GM12878 (cell line): Measurements from ENCODE around the gene TFR2. TPM values are rescaled to one million over a fixed set of nuclear protein-coding genes. Genes with fewer than 3 reads are reported as not detected.

Source experiments
- ATAC-seq: fragments of 200-7000 bp; cut with Tn5 transposase; 3 replicates; pipeline ENCODE4 v1.9.1; 2020; ENCODE audit warnings: mild to moderate bottlenecking, moderate library complexity
- Bru-seq: library from RNA; stranded (reverse); fragments of 400-500 nt; gene quantifications from one replicate; lab custom pipeline; 2021; lab: Mats Ljungman, UMichigan
- BruChase-seq, 2 experiments: library from RNA; stranded (reverse); fragments of 400-500 nt; gene quantifications; one replicate each; lab custom pipeline; 2021; lab: Mats Ljungman, UMichigan
- BruUV-seq: library from RNA; stranded (reverse); fragments of 400-500 nt; replicated peaks from 2 replicates; lab custom pipeline; 2021; lab: Mats Ljungman, UMichigan
- CTCF ChIA-PET: fragments of 300-600 bp; sonication (Branson Sonifier 250); formaldehyde crosslinking; extraction: SDS; loops from one replicate; lab custom pipeline; 2021; ENCODE audit warnings: inconsistent platforms; lab: Yijun Ruan, JAX
- POLR2A ChIA-PET: fragments of 350-600 bp; formaldehyde crosslinking; extraction: SDS; loops from one replicate; lab custom pipeline; 2021; ENCODE audit warnings: inconsistent platforms; lab: Charles Lee
- RAD21 ChIA-PET: fragments of 300-600 bp; sonication (Branson Sonifier 250); formaldehyde crosslinking; loops from one replicate; lab custom pipeline; 2023; ENCODE audit warnings: antibody characterized with exemption; ENCODE audit not compliant: unreplicated experiment; lab: Charles Lee
- SMC1A ChIA-PET: fragments of 300-600 bp; sonication (Branson Sonifier 250); formaldehyde crosslinking; loops from one replicate; lab custom pipeline; 2023; ENCODE audit not compliant: unreplicated experiment, uncharacterized antibody; lab: Charles Lee
- DNase-seq: peaks from one replicate; pipeline ENCODE4 v3.0.0-alpha.2; 2011; ENCODE audit warnings: low read depth, low spot score
- FAIRE-seq: peaks from 3 replicates; lab custom pipeline; 2011; peaks lifted over from hg19 to GRCh38; lab: Jason Lieb, UNC
- H2AFZ ChIP-seq: 2 replicates; pipeline ENCODE4 v1.6.0; 2011; ENCODE audit warnings: low read depth, low read length, control low read depth; ENCODE audit not compliant: control insufficient read depth
- H3K27ac ChIP-seq: 2 replicates; pipeline ENCODE4 v1.5.1; 2011; ENCODE audit warnings: control low read depth; ENCODE audit not compliant: control insufficient read depth, insufficient read depth
- H3K27me3 ChIP-seq, 2 experiments: replicated peaks in 1 of 2; 2 replicates each; pipeline versions ENCODE4 v1.6.0 to v1.6.1; 2011; ENCODE audit warnings: low read length in 1 of 2; ENCODE audit not compliant: control insufficient read depth in 2 of 2, insufficient read depth in 2 of 2
- H3K36me3 ChIP-seq, 2 experiments: 2 replicates each; pipeline ENCODE4 v1.5.1; 2011; ENCODE audit warnings: low read length in 1 of 2; ENCODE audit not compliant: control insufficient read depth in 2 of 2, insufficient read depth in 2 of 2
- H3K4me1 ChIP-seq: 2 replicates; pipeline ENCODE4 v1.6.1; 2011; ENCODE audit warnings: mild to moderate bottlenecking, low read length, moderate library complexity, mixed read lengths; ENCODE audit not compliant: control insufficient read depth, insufficient read depth
- H3K4me2 ChIP-seq: 2 replicates; pipeline ENCODE4 v1.6.0; 2011; ENCODE audit warnings: control low read depth; ENCODE audit not compliant: control insufficient read depth, insufficient read depth
- H3K4me3 ChIP-seq: fragments of 200-600 bp; sonication (generic); 2 replicates; pipeline ENCODE4 v1.5.1; 2016
- H3K79me2 ChIP-seq: 2 replicates; pipeline ENCODE4 v1.6.0; 2011; ENCODE audit warnings: low read length; ENCODE audit not compliant: control insufficient read depth, insufficient read depth
- H3K9ac ChIP-seq: 2 replicates; pipeline ENCODE4 v1.8.0; 2011; ENCODE audit warnings: low read length, control low read depth, mixed read lengths; ENCODE audit not compliant: control insufficient read depth, insufficient read depth
- H3K9me3 ChIP-seq: replicated peaks from 3 replicates; pipeline ENCODE4 v1.5.1; 2011; ENCODE audit warnings: mild to moderate bottlenecking, low read length; ENCODE audit not compliant: control insufficient read depth, insufficient read depth
- H4K20me1 ChIP-seq: 2 replicates; pipeline ENCODE4 v1.6.0; 2011; ENCODE audit not compliant: control insufficient read depth, insufficient read depth
- RELA ChIP-seq: fragments of 450-650 bp; IDR thresholded peaks from 2 replicates; pipeline ENCODE4 v1.8.0; 2014; ENCODE audit warnings: borderline replicate concordance; ENCODE audit not compliant: partially characterized antibody
- SKIL ChIP-seq: fragments of 450-650 bp; IDR thresholded peaks from 2 replicates; pipeline ENCODE4 v1.6.1; 2017; ENCODE audit warnings: mild to moderate bottlenecking, low read depth, inconsistent platforms; ENCODE audit not compliant: poor library complexity, severe bottlenecking
- WGBS: methylation state at CpG from one replicate; pipeline ENCODE4 v1.1.6; 2016; ENCODE audit warnings: low lambda C conversion rate; ENCODE audit not compliant: insufficient replicate concordance, insufficient coverage; ENCODE audit errors: missing lambda C conversion rate; 5-methylcytosine and 5-hydroxymethylcytosine counted together
- in situ Hi-C: fragments of 300-500 bp; cut with MboI; formaldehyde crosslinking; loops from 9 replicates; pipeline ENCODE4 v1.14.3; 2018; ENCODE audit warnings: mixed read lengths
- intact Hi-C: fragments of 100-400 bp; cut with micrococcal nuclease; formaldehyde crosslinking; loops from one replicate; pipeline ENCODE4 v1.14.2; 2022; ENCODE audit not compliant: unreplicated experiment
- long read RNA-seq, 2 experiments: library from polyadenylated mRNA; unstranded; transcript quantifications; one replicate each; pipeline ENCODE4 v2.0.0, GENCODE V29; 2019 to 2020
- polyA minus RNA-seq, 3 experiments: library from RNA; depleted of rRNA, polyadenylated mRNA; stranded (reverse); fragments of >200 nt; gene quantifications; 2 replicates each; pipeline ENCODE4 v1.2.3, GENCODE V29; 2011
- polyA plus RNA-seq, 11 experiments: library from polyadenylated mRNA; depleted of rRNA in 4 of 11; unstranded in 6 of 11; stranded (reverse) in 5 of 11; fragments of >200 nt; fragmentation: Nextera tagmentation in 4 of 11; fragmentation: Illumina TruSeq in 1 of 11; extraction: Ambion mirVana in 4 of 11; extraction: Trizol in 1 of 11; gene quantifications; 1 replicate in 1 of 11; 2 replicates in 10 of 11; pipeline versions ENCODE4 v1.2.1 to v1.2.3, GENCODE V29; 2011 to 2016; ENCODE audit warnings: inconsistent platforms in 2 of 11, missing spikeins in 2 of 11, low read depth in 1 of 11
- total RNA-seq, 4 experiments: library from RNA; depleted of rRNA in 3 of 4; stranded (reverse); fragments of >200 nt in 3 of 4; fragmentation: Illumina TruSeq in 1 of 4; extraction: Trizol in 1 of 4; gene quantifications; 2 replicates each; pipeline versions ENCODE4 v1.2.1 to v1.2.3, GENCODE V29; 2013 to 2021

Gene TFR2
- total RNA-seq (2013; cell fraction: nucleolus; rRNA removed), result 1.1 and 1.5 TPM in 2 replicates
- 2.3 and 2.9 TPM in 2 replicates for total RNA-seq (2014; rRNA removed)
- total RNA-seq (2014; rRNA removed; fragmentation: Illumina TruSeq; extraction: Trizol), result 0.67 and 0.69 TPM in 2 replicates
- total RNA-seq (2021), result 4.2 and 7.2 TPM in 2 replicates
- polyA plus RNA-seq (2011; ENCODE audit: low read depth), result 2.8 TPM
- polyA plus RNA-seq (2011; rRNA removed), result 0.07 and 0.30 TPM in 2 replicates
- 0.21 and 0.35 TPM in 2 replicates for polyA plus RNA-seq (2011; cell fraction: cytosol; rRNA removed)
- polyA plus RNA-seq (2011; cell fraction: nucleus; rRNA removed), result 1.5 and 1.8 TPM in 2 replicates
- polyA plus RNA-seq (2012), result 2.8 and 3.4 TPM in 2 replicates
- 0.90 and 1.5 TPM in 2 replicates for polyA plus RNA-seq (2014; fragmentation: Illumina TruSeq; extraction: Trizol)
- polyA plus RNA-seq (2014; fragmentation: Nextera tagmentation; extraction: Ambion mirVana), result under 1 TPM; 0.32 to 0.33 TPM
- 3.3 and 4.7 TPM in 2 replicates for polyA plus RNA-seq (2014; rRNA removed)
- polyA plus RNA-seq (2016; fragmentation: Nextera tagmentation; extraction: Ambion mirVana), result 1 to 10 TPM; 2.2 to 2.8 TPM
- 0.66 TPM in 1 of 2 replicates, not detected in the other for polyA minus RNA-seq (2011; rRNA and poly(A)+ RNA removed)
- not detected in 2 replicates for polyA minus RNA-seq (2011; cell fraction: cytosol; rRNA and poly(A)+ RNA removed)
- 0.10 and 0.24 TPM in 2 replicates for polyA minus RNA-seq (2011; cell fraction: nucleus; rRNA and poly(A)+ RNA removed)
- Bru-seq, nascent RNA, result percentile 30 among the genes with signal in this experiment
- percentile 29 among the genes with signal in this experiment for BruChase-seq, experiment 1, labeled RNA remaining after a 6-hour chase
- BruChase-seq, experiment 2, labeled RNA remaining after a 2-hour chase, result percentile 24 among the genes with signal in this experiment
- long read RNA-seq, experiment 1, partial matches to known transcripts, result 0 of 1 reads
- long read RNA-seq, experiment 1, other reads (novel, unspliced or antisense), result 1 of 1 reads
- long read RNA-seq, experiment 2, partial matches to known transcripts, result 0 of 1 reads
- long read RNA-seq, experiment 2, other reads (novel, unspliced or antisense), result 1 of 1 reads

GRCh38 chr7:100641463-100641859 is at the start of gene TFR2:
Gene TFR2 (minus strand): TSS chr7:100641552. CDS start chr7:100641509, 43 bp downstream.
- ChIA-PET RAD21 (no interaction called here), SMC1A (no interaction called here), CTCF (interaction anchor here (1.4 kb wide), 1 partner anchor 50 kb away, joined by 6 read pairs; no protein-coding TSS in a partner anchor), POLR2A (no interaction called here)
- DNase-seq, result no peak
- ATAC-seq, result no peak
- TF ChIP-seq SKIL, result no peak
- no peak for TF ChIP-seq RELA
- Histone ChIP-seq H3K9ac (no peak within 1 kb of the TSS), H3K27ac (no peak within 1 kb of the TSS), H3K4me1 (no peaks in the 10 kb centered on the region; the same call in 1 of the 2 replicates), H2AFZ (no peak within 1 kb of the TSS; the same call in 1 of the 2 replicates), H3K27me3 (no peaks in the 10 kb centered on the region; a peak in 2 of 4 replicates), H4K20me1 (no peaks in the 10 kb centered on the region), H3K4me3 (no peak within 1 kb of the TSS), H3K79me2 (no peaks in the 10 kb centered on the region), H3K4me2 (no peak within 1 kb of the TSS), H3K9me3 (no peaks in the 10 kb centered on the region), H3K36me3 (no peaks in the 10 kb centered on the region)
- no TSS peak for BruUV-seq
- in situ Hi-C loops (no loop called here), intact Hi-C loops (no loop called here)
- FAIRE-seq, result no peak
- WGBS, result 34% methylated on average over 6 of the region's 10 CpGs
